CD4-positive, alpha-beta T cell (primary cell): ENCODE data around the gene ATRX. TPM values are rescaled to one million over a fixed set of nuclear protein-coding genes. Genes with fewer than 3 reads are reported as not detected.

ENCODE experiments used
- ATAC-seq: fragments of 200-7000 bp; cut with Tn5 transposase; one replicate; pipeline ENCODE4 v1.10.0; 2022; ENCODE audit warnings: mild to moderate bottlenecking; ENCODE audit not compliant: poor library complexity
- CTCF ChIA-PET: fragments of 350-600 bp; sonication (Branson Sonifier 250); formaldehyde crosslinking; loops from one replicate; lab custom pipeline; 2021; ENCODE audit warnings: antibody characterized with exemption, inconsistent platforms; lab: Charles Lee
- POLR2A ChIA-PET: fragments of 350-600 bp; sonication (Branson Sonifier 250); formaldehyde crosslinking; loops from one replicate; lab custom pipeline; 2021; ENCODE audit warnings: antibody characterized with exemption, inconsistent platforms; lab: Charles Lee
- DNase-seq, 14 experiments: peaks; one replicate each; pipeline ENCODE4 v3.0.0-alpha.2; 2013 to 2020; ENCODE audit warnings: mixed read lengths in 2 of 14
- H3K27ac ChIP-seq, 2 donors: one replicate each; pipeline versions ENCODE4 v1.5.1 to v1.7.0; 2013; ENCODE audit warnings: low read length in 2 of 2, low read depth in 1 of 2, mild to moderate bottlenecking in 1 of 2
- H3K27me3 ChIP-seq, 2 experiments: 1 replicate in 1 of 2; 2 replicates in 1 of 2; pipeline versions ENCODE4 v1.6.1 to v1.7.0; 2013; ENCODE audit warnings: low read length in 2 of 2, control low read depth in 1 of 2, mild to moderate bottlenecking in 1 of 2, moderate library complexity in 1 of 2; ENCODE audit not compliant: insufficient read depth in 2 of 2, control insufficient read depth in 1 of 2
- H3K36me3 ChIP-seq: one replicate; pipeline ENCODE4 v1.6.1; 2013; ENCODE audit warnings: low read length, control low read depth; ENCODE audit not compliant: insufficient read depth
- H3K4me1 ChIP-seq: one replicate; pipeline ENCODE4 v1.6.1; 2013; ENCODE audit warnings: low read length, control low read depth; ENCODE audit not compliant: insufficient read depth
- H3K4me3 ChIP-seq: one replicate; pipeline ENCODE4 v1.5.1; 2013; ENCODE audit warnings: mild to moderate bottlenecking, low read length, moderate library complexity
- H3K9me3 ChIP-seq, 2 experiments: 1 replicate in 1 of 2; 2 replicates in 1 of 2; pipeline versions ENCODE4 v1.6.1 to v1.7.0; 2013; ENCODE audit warnings: low read length in 2 of 2, mild to moderate bottlenecking in 2 of 2, control low read depth in 1 of 2, moderate library complexity in 1 of 2; ENCODE audit not compliant: control insufficient read depth in 1 of 2, insufficient read depth in 1 of 2
- H3K27ac Mint-ChIP-seq: one replicate; pipeline ENCODE4 v1.8.0; 2020; ENCODE audit warnings: mixed read lengths
- H3K27me3 Mint-ChIP-seq: one replicate; pipeline ENCODE4 v1.8.0; 2021; ENCODE audit warnings: mixed read lengths
- H3K36me3 Mint-ChIP-seq: one replicate; pipeline ENCODE4 v1.8.0; 2021; ENCODE audit warnings: low read depth, mixed read lengths
- H3K4me1 Mint-ChIP-seq: one replicate; pipeline ENCODE4 v1.8.0; 2021; ENCODE audit warnings: low read depth, mixed read lengths
- H3K4me3 Mint-ChIP-seq: one replicate; pipeline ENCODE4 v1.8.0; 2020; ENCODE audit warnings: mild to moderate bottlenecking, mixed read lengths
- H3K9me3 Mint-ChIP-seq: one replicate; pipeline ENCODE4 v1.8.0; 2020; ENCODE audit warnings: mixed read lengths
- CTCF ChIP-seq: fragments of 200-600 bp; IDR thresholded peaks from one replicate; pipeline ENCODE4 v1.8.0; 2022; ENCODE audit warnings: antibody characterized with exemption, mild to moderate bottlenecking
- intact Hi-C, 2 experiments: fragments of 100-400 bp; cut with DNase I in 1 of 2; cut with micrococcal nuclease in 1 of 2; formaldehyde crosslinking; loops; one replicate each; pipeline versions ENCODE4 v1.15.1 to v1.9.0; 2023 to 2025; cut with DNase I, micrococcal nuclease
- total RNA-seq, 174 experiments: library from RNA in 2 of 174; stranded (reverse) in 2 of 174; gene quantifications; one replicate each; pipeline ENCODE4 v1.2.3 and lab custom pipeline; 2021 to 2026

ATRX gene
- total RNA-seq, 2 experiments from 2014 or later, result 72.7 to 79.5 TPM

DNA sequence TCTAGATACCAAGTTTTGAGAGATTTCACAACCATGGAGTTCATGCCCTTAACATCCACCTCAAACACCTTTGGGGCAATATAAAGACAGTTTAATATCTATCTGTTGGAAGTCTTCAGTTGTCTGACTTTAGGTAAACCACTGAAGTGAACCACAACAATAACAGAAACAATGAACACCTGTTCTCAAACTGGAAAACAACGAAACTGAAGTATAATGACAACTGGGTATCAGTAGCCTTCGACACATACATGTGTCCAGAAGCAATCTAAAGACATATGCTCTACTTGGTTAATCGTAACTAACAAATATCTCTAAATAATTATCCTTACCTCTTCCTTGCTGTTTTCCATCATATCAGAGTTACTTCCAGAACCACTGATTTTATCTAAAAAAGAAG is 87.8 kb downstream of the ATRX start:
- H3K36me3 Mint-ChIP-seq, result peaks cover 64% of the 10 kb centered on the region
- CTCF ChIA-PET, result no interaction called here
- peaks cover 29% of the 10 kb centered on the region for H3K4me1 Mint-ChIP-seq
- H3K9me3 Mint-ChIP-seq, result no peaks in the 10 kb centered on the region
- no peaks in the 10 kb centered on the region for H3K9me3 ChIP-seq
- no peaks in the 10 kb centered on the region for H3K27me3 ChIP-seq
- H3K36me3 ChIP-seq, result peaks cover 17% of the 10 kb centered on the region
- H3K4me1 ChIP-seq, result peaks cover 3% of the 10 kb centered on the region
- TF ChIP-seq CTCF, result no peak
- POLR2A ChIA-PET, result no interaction called here
- no peak overlapping the region for H3K4me3 ChIP-seq
- H3K27ac Mint-ChIP-seq, result no peak overlapping the region
- no peak for DNase-seq
- no peak overlapping the region for H3K27ac ChIP-seq
- H3K27me3 Mint-ChIP-seq, result no peaks in the 10 kb centered on the region
- no peak overlapping the region for H3K4me3 Mint-ChIP-seq
- ATAC-seq, result no peak
- intact Hi-C loops, result no loop called here

- no peak overlapping the region for H3K4me3 Mint-ChIP-seq
- H3K4me1 Mint-ChIP-seq, result peaks cover 14% of the 10 kb centered on the region
- no peaks in the 10 kb centered on the region for H3K27me3 Mint-ChIP-seq
- ATAC-seq (no peak), DNase-seq (no peak)
- H3K36me3 ChIP-seq, result peaks cover 21% of the 10 kb centered on the region
- ChIA-PET POLR2A (no interaction called here), CTCF (interaction anchor here (0.5 kb wide), 1 partner anchor 87 kb away, joined by 5 read pairs; no protein-coding TSS in a partner anchor)
- H3K4me1 ChIP-seq, result peaks cover 3% of the 10 kb centered on the region
- intact Hi-C loops, result no loop called here
- H3K9me3 ChIP-seq, result no peaks in the 10 kb centered on the region
- H3K4me3 ChIP-seq, result no peak overlapping the region
- peaks cover 65% of the 10 kb centered on the region for H3K36me3 Mint-ChIP-seq
- H3K27ac Mint-ChIP-seq, result peak overlapping the region; percentile 61
- H3K9me3 Mint-ChIP-seq, result no peaks in the 10 kb centered on the region
- no peak overlapping the region for H3K27ac ChIP-seq
- no peak for TF ChIP-seq CTCF
- H3K27me3 ChIP-seq, result no peaks in the 10 kb centered on the region
Measured at GRCh38 chrX:77694491-77694890, 91.5 kb downstream of the ATRX start.

GRCh38 chrX:77693594-77693993 is 92.4 kb downstream of the ATRX start:
- intact Hi-C loops, result no loop called here
- POLR2A ChIA-PET, result no interaction called here

More at GRCh38 chrX:77693594-77693993, 92.4 kb downstream of the ATRX start:
- Mint-ChIP-seq H3K4me1 (peaks cover 11% of the 10 kb centered on the region), H3K4me3 (no peak overlapping the region), H3K27me3 (no peaks in the 10 kb centered on the region), H3K27ac (peak overlapping the region; percentile 61), H3K9me3 (no peaks in the 10 kb centered on the region), H3K36me3 (peaks cover 69% of the 10 kb centered on the region)
- no peaks in the 10 kb centered on the region for H3K27me3 ChIP-seq
- peaks cover 23% of the 10 kb centered on the region for H3K36me3 ChIP-seq
- H3K4me3 ChIP-seq, result no peak overlapping the region
- no peak for TF ChIP-seq CTCF
- no peak overlapping the region for H3K27ac ChIP-seq
- CTCF ChIA-PET, result no interaction called here
- H3K4me1 ChIP-seq, result no peaks in the 10 kb centered on the region
- no peak for DNase-seq
- ATAC-seq, result no peak
- H3K9me3 ChIP-seq, result no peaks in the 10 kb centered on the region
